Right atrium auricular region (tissue), 2 donors: Measurements from ENCODE around the gene SCARB2. TPM values are rescaled to one million over a fixed set of nuclear protein-coding genes. Genes with fewer than 3 reads are reported as not detected.
A peak's percentile ranks its signal among the peaks of the same experiment; 100 is the strongest.

Source experiments
- DNase-seq: peaks from one replicate; pipeline ENCODE4 v3.0.0-alpha.2; 2019; ENCODE audit warnings: low spot score
- H3K27ac ChIP-seq, 2 donors: fragments of 200-600 bp; sonication (generic); 1 replicate in 1 of 2; 2 replicates in 1 of 2; pipeline ENCODE4 v1.5.1; 2016 to 2019
- H3K27me3 ChIP-seq, 2 donors: fragments of 200-600 bp; sonication (generic); one replicate each; pipeline versions ENCODE4 v1.5.1 to v1.6.0; 2017 to 2019
- H3K36me3 ChIP-seq: fragments of 200-600 bp; sonication (generic); one replicate; pipeline ENCODE4 v1.5.1; 2016
- H3K4me1 ChIP-seq, 2 donors: fragments of 200-600 bp; sonication (generic); one replicate each; pipeline versions ENCODE4 v1.5.1 to v1.6.0; 2017 to 2019
- H3K4me3 ChIP-seq, 2 donors: fragments of 200-600 bp; sonication (generic); 1 replicate in 1 of 2; 2 replicates in 1 of 2; pipeline ENCODE4 v1.5.1; 2017 to 2019; ENCODE audit warnings: mild to moderate bottlenecking in 1 of 2, moderate library complexity in 1 of 2
- H3K9me3 ChIP-seq, 2 donors: fragments of 200-600 bp; sonication (generic); one replicate each; pipeline ENCODE4 v1.5.1; 2019
- total RNA-seq, 2 donors: library from RNA; depleted of rRNA; stranded (reverse); fragments of >200 nt; gene quantifications; one replicate each; pipeline ENCODE4 v1.1.0, GENCODE V29; 2016
- TF ChIP-seq, protein P1 (sequence below), 2 donors: fragments of 200-600 bp; sonication (generic); IDR thresholded peaks; one replicate each; pipeline ENCODE4 v1.5.1; 2019; ENCODE audit warnings: antibody characterized with exemption in 2 of 2

SCARB2 gene
- total RNA-seq, 2 donors from 2014 or later, result 86.4 to 103 TPM

DNA sequence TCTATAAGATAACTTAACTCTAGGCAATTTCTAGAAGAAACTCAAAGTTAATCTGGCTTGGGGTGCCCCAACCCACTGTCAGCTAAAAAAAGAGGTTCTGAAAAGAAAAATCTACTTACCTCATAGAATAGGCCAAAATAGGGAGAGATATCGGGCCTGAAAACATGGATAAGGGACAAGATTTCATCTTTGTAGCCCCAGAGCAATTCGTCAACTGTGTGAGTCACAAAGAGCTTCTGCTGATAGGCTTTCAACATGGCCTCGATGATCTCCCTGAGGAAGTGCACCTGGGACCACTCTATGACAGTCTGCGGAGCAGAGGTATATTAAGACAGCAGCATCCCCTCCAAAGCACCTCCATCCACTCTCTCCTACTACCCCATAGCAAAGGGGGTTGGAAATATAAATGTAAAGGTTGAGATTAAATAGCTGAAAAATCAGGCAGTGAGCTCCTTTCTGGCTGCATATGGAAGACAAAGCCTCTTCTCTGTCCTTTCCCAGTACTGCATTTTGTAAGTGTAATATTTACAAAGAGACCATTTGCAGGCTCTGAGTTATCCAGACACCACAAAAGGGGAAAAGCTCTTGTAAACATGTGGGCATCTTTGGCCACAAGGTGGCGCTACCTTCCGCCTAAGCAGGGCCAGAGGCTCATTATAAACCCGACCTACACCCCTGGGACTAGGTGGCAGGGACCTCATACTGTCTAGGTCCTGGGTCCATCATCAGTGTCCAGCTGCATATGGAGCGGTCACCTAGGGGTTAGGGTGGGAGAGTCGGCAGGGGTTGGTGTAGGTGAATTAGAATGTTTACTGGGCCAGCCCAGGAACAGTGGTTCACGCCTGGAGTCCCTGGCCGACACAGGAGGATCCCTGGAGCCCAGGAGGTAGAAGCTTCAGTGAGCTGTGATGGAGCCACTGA lies 34.0 kb downstream of the SCARB2 start:
- no peaks in the 10 kb centered on the region for H3K9me3 ChIP-seq
- H3K4me3 ChIP-seq, result no peak overlapping the region
- H3K27me3 ChIP-seq, result no peaks in the 10 kb centered on the region
- H3K36me3 ChIP-seq, result peaks cover 13% of the 10 kb centered on the region
- no peak overlapping the region for H3K27ac ChIP-seq
- TF ChIP-seq, protein P1, sequence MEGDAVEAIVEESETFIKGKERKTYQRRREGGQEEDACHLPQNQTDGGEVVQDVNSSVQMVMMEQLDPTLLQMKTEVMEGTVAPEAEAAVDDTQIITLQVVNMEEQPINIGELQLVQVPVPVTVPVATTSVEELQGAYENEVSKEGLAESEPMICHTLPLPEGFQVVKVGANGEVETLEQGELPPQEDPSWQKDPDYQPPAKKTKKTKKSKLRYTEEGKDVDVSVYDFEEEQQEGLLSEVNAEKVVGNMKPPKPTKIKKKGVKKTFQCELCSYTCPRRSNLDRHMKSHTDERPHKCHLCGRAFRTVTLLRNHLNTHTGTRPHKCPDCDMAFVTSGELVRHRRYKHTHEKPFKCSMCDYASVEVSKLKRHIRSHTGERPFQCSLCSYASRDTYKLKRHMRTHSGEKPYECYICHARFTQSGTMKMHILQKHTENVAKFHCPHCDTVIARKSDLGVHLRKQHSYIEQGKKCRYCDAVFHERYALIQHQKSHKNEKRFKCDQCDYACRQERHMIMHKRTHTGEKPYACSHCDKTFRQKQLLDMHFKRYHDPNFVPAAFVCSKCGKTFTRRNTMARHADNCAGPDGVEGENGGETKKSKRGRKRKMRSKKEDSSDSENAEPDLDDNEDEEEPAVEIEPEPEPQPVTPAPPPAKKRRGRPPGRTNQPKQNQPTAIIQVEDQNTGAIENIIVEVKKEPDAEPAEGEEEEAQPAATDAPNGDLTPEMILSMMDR (IDR thresholded peaks at IDR 0.05), result peak; percentile 79 to 95
- DNase-seq, result peak; percentile 91
- peaks cover 0 to 13% of the 10 kb centered on the region in 2 donors for H3K4me1 ChIP-seq

DNA sequence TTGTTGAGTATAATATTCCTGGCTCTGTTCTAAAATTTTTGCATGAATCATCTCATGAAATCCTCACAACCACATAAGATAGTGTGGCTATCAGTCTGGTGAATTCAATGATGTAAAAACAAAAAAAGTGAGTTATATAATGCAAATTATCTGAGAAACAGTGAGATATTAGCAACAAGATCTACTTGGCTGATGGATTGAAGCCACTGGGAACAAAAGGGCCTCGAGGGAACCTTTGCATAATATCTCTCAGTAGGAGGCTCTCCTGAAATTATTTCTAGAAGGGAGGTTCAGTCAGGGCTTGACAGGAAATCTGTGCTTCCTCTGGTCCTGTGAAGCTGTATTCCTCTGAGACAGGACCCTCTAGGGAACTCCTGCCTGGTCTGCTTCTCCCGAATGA lies 35.3 kb downstream of the SCARB2 start:
- DNase-seq, result no peak
- Histone ChIP-seq H3K36me3 (peaks cover 27% of the 10 kb centered on the region), H3K27me3 (no peaks in the 10 kb centered on the region), H3K9me3 (no peaks in the 10 kb centered on the region), H3K4me1 (peaks cover 0 to 13% of the 10 kb centered on the region in 2 donors), H3K27ac (no peak overlapping the region), H3K4me3 (no peak overlapping the region)
- TF ChIP-seq, protein P1 (IDR thresholded peaks at IDR 0.05), result no peak

DNA sequence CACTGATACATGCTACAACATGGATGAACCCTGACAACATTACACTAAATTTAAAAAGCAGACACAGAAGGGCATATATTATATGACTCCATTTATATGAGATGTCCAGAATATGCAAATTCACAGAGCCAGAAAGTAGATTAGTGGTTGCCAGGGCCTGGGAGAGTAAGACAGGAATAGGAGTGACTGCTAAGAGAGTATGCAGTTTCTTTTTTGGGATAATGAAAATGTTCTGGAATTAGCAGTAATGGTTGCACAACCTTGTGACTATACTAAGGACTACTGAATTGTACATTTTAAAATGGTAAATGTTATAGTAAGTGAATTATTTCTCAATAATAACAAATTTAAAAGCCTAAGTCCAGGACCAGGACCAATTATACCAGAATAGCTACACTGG lies 35.9 kb downstream of the SCARB2 start:
- H3K4me3 ChIP-seq, result no peak overlapping the region
- H3K27me3 ChIP-seq, result no peaks in the 10 kb centered on the region
- H3K27ac ChIP-seq, result no peak overlapping the region
- DNase-seq, result no peak
- H3K36me3 ChIP-seq, result peaks cover 33% of the 10 kb centered on the region
- H3K9me3 ChIP-seq, result no peaks in the 10 kb centered on the region
- peaks cover 0 to 13% of the 10 kb centered on the region in 2 donors for H3K4me1 ChIP-seq
- TF ChIP-seq, protein P1 (IDR thresholded peaks at IDR 0.05), result no peak

DNA sequence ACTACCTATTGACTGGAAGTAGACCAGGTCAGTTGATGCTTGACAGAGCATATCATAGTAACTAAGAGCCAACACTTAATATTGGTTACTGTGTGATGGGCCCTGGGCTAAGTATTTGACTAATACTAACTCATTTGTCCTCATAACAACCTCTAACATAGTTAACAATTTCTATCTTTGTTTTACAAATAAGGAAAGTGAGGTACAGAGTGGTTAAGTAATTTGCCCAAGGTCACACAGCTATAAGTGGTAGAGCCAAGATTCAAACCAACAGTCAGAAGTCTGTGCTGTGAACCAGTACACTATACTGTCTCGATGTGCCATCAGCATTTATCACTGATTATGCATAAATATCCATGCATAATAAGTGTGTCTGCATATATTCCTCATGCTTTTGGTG lies 38.3 kb downstream of the SCARB2 start:
- no peaks in the 10 kb centered on the region for H3K27me3 ChIP-seq
- TF ChIP-seq, protein P1 (IDR thresholded peaks at IDR 0.05), result no peak
- H3K4me3 ChIP-seq, result no peak overlapping the region
- no peak overlapping the region for H3K27ac ChIP-seq
- H3K9me3 ChIP-seq, result no peaks in the 10 kb centered on the region
- peaks cover 48% of the 10 kb centered on the region for H3K36me3 ChIP-seq
- H3K4me1 ChIP-seq, result peaks cover 0 to 13% of the 10 kb centered on the region in 2 donors
- DNase-seq, result no peak

DNA sequence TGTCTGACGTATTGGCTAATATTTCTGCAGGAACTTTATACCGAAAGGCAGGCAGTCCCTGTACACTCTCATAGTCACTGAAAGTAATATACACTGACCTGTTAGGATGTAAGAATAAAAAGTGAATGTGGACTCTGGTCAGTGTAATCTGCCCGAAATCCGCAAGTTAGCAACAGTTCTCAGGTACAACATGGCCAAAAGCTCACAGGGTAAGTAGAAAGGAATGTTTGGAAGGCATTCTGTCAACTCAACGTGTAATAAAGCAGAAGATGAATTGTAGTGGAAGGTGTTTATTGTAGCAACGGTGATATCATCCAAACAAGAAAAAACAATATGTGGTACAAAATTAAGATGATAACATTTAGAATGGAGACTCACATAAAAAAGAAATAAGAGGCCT lies 39.4 kb downstream of the SCARB2 start:
- Histone ChIP-seq H3K27ac (no peak overlapping the region), H3K4me1 (peaks cover 0 to 7% of the 10 kb centered on the region in 2 donors), H3K27me3 (no peaks in the 10 kb centered on the region), H3K9me3 (no peaks in the 10 kb centered on the region), H3K36me3 (peaks cover 60% of the 10 kb centered on the region), H3K4me3 (no peak overlapping the region)
- no peak for DNase-seq
- TF ChIP-seq, protein P1 (IDR thresholded peaks at IDR 0.05), result no peak
